Skeletal muscle tissue (tissue), 4 donors: Measurements from ENCODE around the gene SEZ6L. TPM values are rescaled to one million over a fixed set of nuclear protein-coding genes. Genes with fewer than 3 reads are reported as not detected.
"Not testable (repeated sequence)": the region's sequence is repeated elsewhere in the genome, so short reads cannot be mapped to it uniquely, and the experiment has no call there.

Experiments used
- H3K27ac ChIP-seq: one replicate; pipeline ENCODE4 v1.7.0; 2013; ENCODE audit warnings: mild to moderate bottlenecking, low read depth, low read length, inconsistent platforms
- H3K27me3 ChIP-seq, 3 donors: one replicate each; pipeline ENCODE4 v1.7.0; 2013; ENCODE audit warnings: low read length in 3 of 3; ENCODE audit not compliant: control insufficient read depth in 3 of 3, insufficient read depth in 3 of 3
- H3K36me3 ChIP-seq, 3 donors: one replicate each; pipeline ENCODE4 v1.7.0; 2013; ENCODE audit warnings: low read length in 3 of 3; ENCODE audit not compliant: control insufficient read depth in 3 of 3, insufficient read depth in 3 of 3
- H3K4me1 ChIP-seq, 3 donors: one replicate each; pipeline ENCODE4 v1.7.0; 2013; ENCODE audit warnings: low read length in 3 of 3, mild to moderate bottlenecking in 3 of 3; ENCODE audit not compliant: control insufficient read depth in 3 of 3, insufficient read depth in 3 of 3
- H3K4me3 ChIP-seq, 3 donors: one replicate each; pipeline ENCODE4 v1.7.0; 2013; ENCODE audit warnings: low read length in 3 of 3
- H3K9ac ChIP-seq, 3 donors: one replicate each; pipeline ENCODE4 v1.7.0; 2013; ENCODE audit warnings: low read length in 3 of 3, mild to moderate bottlenecking in 3 of 3, moderate library complexity in 2 of 3, low read depth in 1 of 3
- H3K9me3 ChIP-seq, 3 donors: one replicate each; pipeline ENCODE4 v1.7.0; 2013; ENCODE audit warnings: low read length in 3 of 3; ENCODE audit not compliant: control insufficient read depth in 3 of 3
- total RNA-seq: library from RNA; depleted of rRNA; stranded (reverse); fragments of >200 nt; gene quantifications from one replicate; pipeline ENCODE4 v1.2.3, GENCODE V29; 2014
- donor health status: Osteomylitis.

Gene SEZ6L
- total RNA-seq, 1 donor from 2014 or later: 0.52 TPM

DNA sequence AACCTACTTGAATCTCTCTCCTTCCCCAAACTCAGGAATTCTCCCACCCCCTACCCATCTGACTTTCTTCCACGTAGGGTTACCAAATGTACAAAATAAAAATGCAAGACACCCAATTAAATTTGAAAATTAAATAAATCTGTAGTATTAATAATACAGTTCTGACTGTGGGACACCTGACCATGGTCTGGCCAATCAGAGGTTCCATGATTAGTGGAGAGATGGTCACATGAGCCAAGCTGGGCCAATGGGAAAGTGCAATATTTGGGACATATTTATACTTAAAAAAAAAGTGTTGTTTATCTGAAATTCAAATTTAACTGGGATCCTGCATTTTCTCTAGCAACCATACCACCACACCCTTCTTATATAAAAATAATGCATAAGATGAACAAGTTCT lies 230.0 kb downstream of the SEZ6L start:
- Histone ChIP-seq H3K27me3 (peaks cover 0 to 2% (median 0%) of the 10 kb centered on the region in 3 donors), H3K4me3 (no peak overlapping the region), H3K9me3 (no peaks in the 10 kb centered on the region), H3K9ac (no peak overlapping the region), H3K27ac (no peak overlapping the region), H3K36me3 (no peaks in the 10 kb centered on the region), H3K4me1 (no peaks in the 10 kb centered on the region)

GRCh38 chr22:26401726-26402125 lies 232.5 kb downstream of the SEZ6L start:
- Histone ChIP-seq H3K4me3 (no peak overlapping the region), H3K27ac (no peak overlapping the region), H3K9me3 (no peaks in the 10 kb centered on the region), H3K4me1 (peaks cover 0 to 10% (median 0%) of the 10 kb centered on the region in 3 donors), H3K27me3 (peaks cover 0 to 7% (median 2%) of the 10 kb centered on the region in 3 donors), H3K36me3 (no peaks in the 10 kb centered on the region), H3K9ac (no peak overlapping the region)

GRCh38 chr22:26404851-26405421 lies 235.7 kb downstream of the SEZ6L start:
- Histone ChIP-seq H3K27ac (no peak overlapping the region), H3K9me3 (no peaks in the 10 kb centered on the region), H3K27me3 (peaks cover 0 to 7% (median 2%) of the 10 kb centered on the region in 3 donors), H3K4me3 (no peak overlapping the region), H3K36me3 (no peaks in the 10 kb centered on the region), H3K9ac (no peak overlapping the region), H3K4me1 (peaks cover 0 to 10% (median 0%) of the 10 kb centered on the region in 3 donors)

GRCh38 chr22:26406118-26406517 lies 236.9 kb downstream of the SEZ6L start:
- no peaks in the 10 kb centered on the region for H3K9me3 ChIP-seq
- no peak overlapping the region for H3K9ac ChIP-seq
- peaks cover 0 to 7% (median 2%) of the 10 kb centered on the region in 3 donors for H3K27me3 ChIP-seq
- H3K4me3 ChIP-seq: no peak overlapping the region
- H3K36me3 ChIP-seq: no peaks in the 10 kb centered on the region
- peaks cover 0 to 10% (median 0%) of the 10 kb centered on the region in 3 donors for H3K4me1 ChIP-seq
- H3K27ac ChIP-seq: no peak overlapping the region

- H3K4me3 ChIP-seq, H3K9ac ChIP-seq, H3K36me3 ChIP-seq, H3K27ac ChIP-seq, H3K9me3 ChIP-seq: not testable (repeated sequence)
- Histone ChIP-seq H3K27me3 (peaks cover 0 to 25% (median 15%) of the 10 kb centered on the region in 3 donors), H3K4me1 (peaks cover 0 to 10% (median 0%) of the 10 kb centered on the region in 3 donors)
These were observed 239.4 kb downstream of the SEZ6L start for GRCh38 chr22:26408562-26409220.

DNA sequence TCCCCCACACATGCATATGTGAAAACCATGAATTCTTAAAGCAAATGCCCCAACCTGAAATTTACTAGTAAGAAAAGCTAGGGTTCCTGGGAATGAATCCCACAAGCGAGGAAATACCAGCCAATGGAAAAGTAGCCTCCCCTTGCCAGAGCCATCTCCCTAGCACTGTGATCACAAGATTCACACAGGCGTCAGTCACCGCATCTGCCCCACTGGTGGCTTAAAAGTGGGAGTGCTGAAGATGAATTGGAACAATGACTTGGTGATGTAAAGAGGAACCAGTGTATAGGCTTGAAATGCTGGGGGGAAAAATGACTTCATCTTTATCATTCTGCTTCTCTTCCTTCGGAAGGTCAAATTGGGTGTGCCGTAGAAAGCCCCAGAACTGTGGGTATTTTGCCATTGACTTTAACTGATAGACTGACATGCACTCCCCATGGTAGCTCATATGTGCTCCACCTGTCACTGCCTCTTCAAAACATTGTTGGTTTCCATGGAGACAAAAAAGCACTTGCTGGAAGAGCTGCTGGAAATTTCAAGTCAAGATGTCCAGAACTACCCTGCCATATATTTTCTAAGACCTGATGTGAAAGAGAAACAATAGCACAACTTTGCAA lies 240.6 kb downstream of the SEZ6L start:
- H3K4me3 ChIP-seq: no peak overlapping the region
- no peak overlapping the region for H3K27ac ChIP-seq
- no peak overlapping the region for H3K9ac ChIP-seq
- no peaks in the 10 kb centered on the region for H3K9me3 ChIP-seq
- H3K27me3 ChIP-seq: peaks cover 0 to 25% (median 15%) of the 10 kb centered on the region in 3 donors
- H3K4me1 ChIP-seq: peaks cover 0 to 9% (median 0%) of the 10 kb centered on the region in 3 donors
- no peaks in the 10 kb centered on the region for H3K36me3 ChIP-seq

GRCh38 chr22:26410386-26410785 lies 241.1 kb downstream of the SEZ6L start:
- peaks cover 0 to 4% (median 0%) of the 10 kb centered on the region in 3 donors for H3K4me1 ChIP-seq
- no peak overlapping the region for H3K4me3 ChIP-seq
- no peaks in the 10 kb centered on the region for H3K36me3 ChIP-seq
- peaks cover 1 to 23% (median 14%) of the 10 kb centered on the region in 3 donors for H3K27me3 ChIP-seq
- no peaks in the 10 kb centered on the region for H3K9me3 ChIP-seq
- H3K27ac ChIP-seq: no peak overlapping the region
- H3K9ac ChIP-seq: no peak overlapping the region

DNA sequence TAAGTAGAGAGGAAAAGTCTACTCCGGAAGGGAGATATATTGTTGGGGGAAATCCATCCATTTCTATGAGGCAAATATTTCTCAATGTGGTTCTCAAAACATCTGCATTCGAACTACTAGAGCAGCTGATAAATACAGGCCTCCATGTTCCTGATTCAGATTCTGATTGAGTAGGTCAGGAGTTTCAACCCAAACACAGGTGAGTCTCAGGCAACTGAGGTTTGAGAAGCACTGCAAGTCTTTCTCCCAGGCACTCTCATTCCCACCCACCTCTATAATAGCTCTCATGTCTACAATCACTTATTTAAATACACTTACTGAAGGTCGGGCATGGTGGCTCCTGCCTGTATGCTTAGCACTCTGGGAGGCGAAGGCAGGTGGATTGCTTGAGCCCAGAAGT lies 245.1 kb downstream of the SEZ6L start:
- no peak overlapping the region for H3K9ac ChIP-seq
- no peak overlapping the region for H3K4me3 ChIP-seq
- no peaks in the 10 kb centered on the region for H3K36me3 ChIP-seq
- H3K9me3 ChIP-seq: no peaks in the 10 kb centered on the region
- H3K27me3 ChIP-seq: peaks cover 5 to 31% (median 14%) of the 10 kb centered on the region in 3 donors
- H3K27ac ChIP-seq: no peak overlapping the region
- no peaks in the 10 kb centered on the region for H3K4me1 ChIP-seq

- peaks cover 5 to 32% (median 14%) of the 10 kb centered on the region in 3 donors for H3K27me3 ChIP-seq
- no peaks in the 10 kb centered on the region for H3K4me1 ChIP-seq
- H3K36me3 ChIP-seq: no peaks in the 10 kb centered on the region
These were observed 247.0 kb downstream of the SEZ6L start for GRCh38 chr22:26416256-26416655.

GRCh38 chr22:26416670-26417276 lies 247.5 kb downstream of the SEZ6L start:
- H3K27ac ChIP-seq: no peak overlapping the region
- no peak overlapping the region for H3K9ac ChIP-seq
- H3K4me1 ChIP-seq: no peaks in the 10 kb centered on the region
- H3K36me3 ChIP-seq: no peaks in the 10 kb centered on the region
- H3K27me3 ChIP-seq: peaks cover 5 to 27% (median 13%) of the 10 kb centered on the region in 3 donors
- H3K4me3 ChIP-seq: no peak overlapping the region
- H3K9me3 ChIP-seq: no peaks in the 10 kb centered on the region

More at GRCh38 chr22:26416256-26416655, 247.0 kb downstream of the SEZ6L start:
- H3K4me3 ChIP-seq: no peak overlapping the region
- H3K9ac ChIP-seq: no peak overlapping the region
- H3K9me3 ChIP-seq: no peaks in the 10 kb centered on the region
- no peak overlapping the region for H3K27ac ChIP-seq
